Activated CD8-positive, alpha-beta T cell treated with anti-CD3 and anti-CD28 coated beads for 36 hours (primary cell): ENCODE measurements around the gene ICE1. TPM values are rescaled to one million over a fixed set of nuclear protein-coding genes. Genes with fewer than 3 reads are reported as not detected.

ENCODE experiments used
- ATAC-seq: fragments of 200-7000 bp; cut with Tn5 transposase; one replicate; pipeline ENCODE4 v1.10.0; 2021; ENCODE audit warnings: mild to moderate bottlenecking, moderate library complexity
- CTCF ChIA-PET: fragments of 350-600 bp; sonication (Branson Sonifier 250); formaldehyde crosslinking; loops from one replicate; lab custom pipeline; 2021; ENCODE audit warnings: antibody characterized with exemption; lab: Charles Lee
- POLR2A ChIA-PET: fragments of 350-600 bp; sonication (Branson Sonifier 250); formaldehyde crosslinking; loops from one replicate; lab custom pipeline; 2021; ENCODE audit warnings: antibody characterized with exemption; lab: Charles Lee
- DNase-seq: peaks from one replicate; pipeline ENCODE4 v3.0.0-alpha.2; 2020
- H3K27ac Mint-ChIP-seq: one replicate; pipeline ENCODE4 v1.8.0; 2021; ENCODE audit warnings: mild to moderate bottlenecking, mixed read lengths
- H3K27me3 Mint-ChIP-seq: one replicate; pipeline ENCODE4 v1.8.0; 2021; ENCODE audit warnings: mixed read lengths
- H3K36me3 Mint-ChIP-seq: one replicate; pipeline ENCODE4 v1.8.0; 2021; ENCODE audit warnings: low read depth, mixed read lengths
- H3K4me1 Mint-ChIP-seq: one replicate; pipeline ENCODE4 v1.8.0; 2021; ENCODE audit warnings: low read depth, mixed read lengths
- H3K4me3 Mint-ChIP-seq: one replicate; pipeline ENCODE4 v1.8.0; 2021; ENCODE audit warnings: mild to moderate bottlenecking, moderate library complexity, mixed read lengths
- H3K9me3 Mint-ChIP-seq: one replicate; pipeline ENCODE4 v1.8.0; 2021; ENCODE audit warnings: mixed read lengths
- CTCF ChIP-seq: fragments of 200-600 bp; IDR thresholded peaks from one replicate; pipeline ENCODE4 v1.8.0; 2022; ENCODE audit warnings: antibody characterized with exemption, mild to moderate bottlenecking
- intact Hi-C: fragments of 100-400 bp; cut with micrococcal nuclease; formaldehyde crosslinking; loops from one replicate; pipeline ENCODE4 v1.10.0; 2022
- total RNA-seq, 2 experiments: library from RNA; stranded (reverse); gene quantifications; one replicate each; pipeline ENCODE4 v1.2.3, GENCODE V29; 2021

Gene ICE1
- total RNA-seq, 2 experiments from 2014 or later = 29.0 to 29.5 TPM

- ChIA-PET POLR2A (interaction anchor here (0.6 to 1.4 kb wide), 3 partner anchors 17 to 106 kb away, joined by 3 to 4 read pairs (median 3); no protein-coding TSS in a partner anchor), CTCF (no interaction called here)
- intact Hi-C loops = loop anchor here (5.0 kb wide), 1 partner anchor 98 kb away; no protein-coding TSS in a partner anchor
- Mint-ChIP-seq H3K27me3 (no peaks in the 10 kb centered on the region), H3K4me3 (no peak overlapping the region), H3K9me3 (no peaks in the 10 kb centered on the region), H3K4me1 (peaks cover 26% of the 10 kb centered on the region), H3K36me3 (peaks cover 10% of the 10 kb centered on the region), H3K27ac (no peak overlapping the region)
- TF ChIP-seq CTCF = no peak
- DNase-seq = peak; percentile 75
- ATAC-seq = no peak
Observed at GRCh38 chr5:5424736-5425135, 2.3 kb downstream of the ICE1 start.

GRCh38 chr5:5430136-5430535 is 7.7 kb downstream of the ICE1 start:
- no peak for ATAC-seq
- Mint-ChIP-seq H3K9me3 (no peaks in the 10 kb centered on the region), H3K4me1 (peaks cover 64% of the 10 kb centered on the region), H3K4me3 (no peak overlapping the region), H3K27me3 (no peaks in the 10 kb centered on the region), H3K36me3 (peaks cover 18% of the 10 kb centered on the region), H3K27ac (no peak overlapping the region)
- intact Hi-C loops = no loop called here
- DNase-seq = no peak
- POLR2A ChIA-PET = interaction anchor here (1.6 kb wide), 1 partner anchor 9 kb away, joined by 3 read pairs; no protein-coding TSS in a partner anchor
- TF ChIP-seq CTCF = no peak
- CTCF ChIA-PET = interaction anchor here (2.2 kb wide), 1 partner anchor 11 kb away, joined by 6 read pairs; no protein-coding TSS in a partner anchor

DNA sequence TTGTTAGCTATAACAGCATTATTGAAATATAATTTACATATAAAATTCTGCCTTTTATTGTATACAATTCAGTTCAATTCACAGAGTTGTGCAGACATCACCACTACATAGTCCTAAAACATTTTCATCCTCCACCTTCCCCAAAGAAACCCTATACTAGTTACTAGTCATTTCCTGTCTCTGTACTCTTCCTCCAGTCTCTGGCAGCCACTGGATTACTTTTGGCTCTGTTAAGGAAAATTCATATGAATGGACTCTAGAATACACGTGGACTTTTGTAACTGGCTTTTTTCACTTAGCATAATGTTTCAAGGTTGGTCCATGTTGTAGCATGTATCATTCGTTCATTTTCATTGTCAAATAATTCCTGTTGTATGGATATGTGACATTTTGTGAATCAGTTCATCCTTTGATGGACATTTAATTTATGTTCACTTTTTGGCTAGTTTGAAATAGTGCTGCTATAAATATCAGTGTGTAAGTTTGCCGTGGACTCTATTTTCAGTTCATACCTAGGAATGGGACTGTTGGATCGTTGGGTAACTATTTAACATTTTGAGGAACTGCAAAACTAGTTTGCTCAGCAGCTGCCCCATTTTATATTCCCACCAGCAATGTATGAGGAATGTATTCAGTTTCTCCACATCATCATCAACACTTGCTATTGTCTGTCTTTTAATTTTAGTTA is 9.7 kb downstream of the ICE1 start:
- DNase-seq = no peak
- Mint-ChIP-seq H3K4me1 (peaks cover 68% of the 10 kb centered on the region), H3K36me3 (peaks cover 19% of the 10 kb centered on the region), H3K27ac (peak overlapping the region; percentile 53), H3K9me3 (no peaks in the 10 kb centered on the region), H3K4me3 (no peak overlapping the region), H3K27me3 (no peaks in the 10 kb centered on the region)
- no peak for ATAC-seq
- TF ChIP-seq CTCF = no peak
- POLR2A ChIA-PET = interaction anchor here (1.0 to 1.3 kb wide), 2 partner anchors 10 to 215 kb away, joined by 3 read pairs; partner anchors contain the start of gene ICE1
- CTCF ChIA-PET = no interaction called here
- intact Hi-C loops = no loop called here

GRCh38 chr5:5436203-5436760 is 13.8 kb downstream of the ICE1 start:
- peaks cover 13% of the 10 kb centered on the region for H3K36me3 Mint-ChIP-seq
- H3K4me1 Mint-ChIP-seq = peaks cover 49% of the 10 kb centered on the region
- ATAC-seq = no peak
- no peak for DNase-seq
- H3K4me3 Mint-ChIP-seq = no peak overlapping the region
- H3K27me3 Mint-ChIP-seq = no peaks in the 10 kb centered on the region
- POLR2A ChIA-PET = interaction anchor here (0.7 to 2.7 kb wide), 3 partner anchors 13 to 886 kb away, joined by 3 to 9 read pairs (median 3); partner anchors contain the start of gene ICE1
- no peak for TF ChIP-seq CTCF
- CTCF ChIA-PET = no interaction called here
- intact Hi-C loops = no loop called here
- no peak overlapping the region for H3K27ac Mint-ChIP-seq
- H3K9me3 Mint-ChIP-seq = no peaks in the 10 kb centered on the region
